Liver (tissue), 9 donors: ENCODE measurements around the gene HTT-AS. TPM values are rescaled to one million over a fixed set of nuclear protein-coding genes. Genes with fewer than 3 reads are reported as not detected.

Experiments used
- DNase-seq: peaks from one replicate; pipeline ENCODE4 v3.0.0-alpha.2; 2017; ENCODE audit warnings: low spot score
- H3K27ac ChIP-seq, 2 donors: one replicate each; pipeline ENCODE4 v1.7.0; 2013; ENCODE audit warnings: inconsistent platforms in 2 of 2, low read length in 2 of 2, control low read depth in 1 of 2, low read depth in 1 of 2, mild to moderate bottlenecking in 1 of 2
- H3K27me3 ChIP-seq, 4 donors: one replicate each; pipeline versions ENCODE4 v1.6.1 to v1.7.0; 2013; ENCODE audit warnings: low read length in 3 of 4, inconsistent platforms in 1 of 4, mild to moderate bottlenecking in 1 of 4, moderate library complexity in 1 of 4; ENCODE audit not compliant: control insufficient read depth in 4 of 4, insufficient read depth in 4 of 4
- H3K36me3 ChIP-seq, 4 donors: one replicate each; pipeline versions ENCODE4 v1.6.1 to v1.7.0; 2013; ENCODE audit warnings: low read length in 3 of 4, mild to moderate bottlenecking in 3 of 4, low read depth in 1 of 4, moderate library complexity in 1 of 4; ENCODE audit not compliant: control insufficient read depth in 4 of 4, insufficient read depth in 3 of 4
- H3K4me1 ChIP-seq, 4 donors: one replicate each; pipeline versions ENCODE4 v1.6.1 to v1.7.0; 2013; ENCODE audit warnings: low read length in 3 of 4, mild to moderate bottlenecking in 3 of 4, moderate library complexity in 1 of 4; ENCODE audit not compliant: control insufficient read depth in 4 of 4, insufficient read depth in 4 of 4
- H3K4me3 ChIP-seq, 3 donors: one replicate each; pipeline versions ENCODE4 v1.6.1 to v1.7.0; 2013; ENCODE audit warnings: low read length in 3 of 3, control low read depth in 1 of 3, low read depth in 1 of 3, mild to moderate bottlenecking in 1 of 3
- H3K9ac ChIP-seq, 2 donors: one replicate each; pipeline ENCODE4 v1.7.0; 2013; ENCODE audit warnings: low read length in 2 of 2, mild to moderate bottlenecking in 2 of 2, moderate library complexity in 2 of 2, control low read depth in 1 of 2, low read depth in 1 of 2
- H3K9me3 ChIP-seq, 4 donors: one replicate each; pipeline versions ENCODE4 v1.6.1 to v1.7.0; 2013; ENCODE audit warnings: low read length in 3 of 4; ENCODE audit not compliant: control insufficient read depth in 4 of 4
- EGR1 ChIP-seq, 2 donors: IDR thresholded peaks; 2 replicates each; pipeline ENCODE4 v1.6.1; 2016 to 2018; ENCODE audit warnings: antibody characterized with exemption in 2 of 2, low read depth in 2 of 2
- GABPA ChIP-seq, 2 donors: IDR thresholded peaks in 1 of 2; conservative IDR thresholded peaks in 1 of 2; 2 replicates each; pipeline ENCODE4 v1.6.1; 2016; ENCODE audit warnings: antibody characterized with exemption in 2 of 2, mild to moderate bottlenecking in 1 of 2, moderate library complexity in 1 of 2
- HNF4G ChIP-seq: IDR thresholded peaks from 2 replicates; pipeline ENCODE4 v1.6.1; 2016; ENCODE audit warnings: antibody characterized with exemption
- JUND ChIP-seq, 2 donors: IDR thresholded peaks; 2 replicates each; pipeline ENCODE4 v1.6.1; 2016; ENCODE audit warnings: antibody characterized with exemption in 2 of 2
- MAX ChIP-seq: IDR thresholded peaks from 2 replicates; pipeline ENCODE4 v1.6.1; 2016; ENCODE audit warnings: antibody characterized with exemption
- NR2F2 ChIP-seq: IDR thresholded peaks from 2 replicates; pipeline ENCODE4 v1.6.1; 2016; ENCODE audit warnings: antibody characterized with exemption
- REST ChIP-seq: IDR thresholded peaks from 2 replicates; pipeline ENCODE4 v1.6.1; 2016; ENCODE audit warnings: antibody characterized with exemption, mild to moderate bottlenecking
- SP1 ChIP-seq: IDR thresholded peaks from 2 replicates; pipeline ENCODE4 v1.6.1; 2018; ENCODE audit warnings: antibody characterized with exemption, mild to moderate bottlenecking
- TAF1 ChIP-seq: conservative IDR thresholded peaks from 2 replicates; pipeline ENCODE4 v1.6.1; 2016; ENCODE audit warnings: antibody characterized with exemption, mild to moderate bottlenecking
- YY1 ChIP-seq: IDR thresholded peaks from 2 replicates; pipeline ENCODE4 v1.6.1; 2016; ENCODE audit warnings: antibody characterized with exemption, mild to moderate bottlenecking
- WGBS: extraction: QIAGEN DNeasy Blood & Tissue Kit; methylation state at CpG from one replicate; pipeline ENCODE4 v1.1.7; 2013; 5-methylcytosine and 5-hydroxymethylcytosine counted together
- polyA plus RNA-seq, 2 donors: library from polyadenylated mRNA; stranded (reverse) in 1 of 2; unstranded in 1 of 2; fragments of 200-250 nt in 1 of 2; fragments of >200 nt in 1 of 2; fragmentation: Nextera tagmentation in 1 of 2; extraction: Ambion mirVana in 1 of 2; gene quantifications; one replicate each; pipeline versions ENCODE4 v1.2.1 to v1.2.3, GENCODE V29; 2013 to 2015
- total RNA-seq, 2 donors: library from RNA; depleted of rRNA; stranded (reverse); fragments of >200 nt; gene quantifications; one replicate each; pipeline ENCODE4 v1.2.3, GENCODE V29; 2014
- TF ChIP-seq, protein P1 (sequence below): IDR thresholded peaks from 2 replicates; pipeline ENCODE4 v1.6.1; 2016; ENCODE audit warnings: antibody characterized with exemption
- TF ChIP-seq, protein P2 (sequence below): fragments of 150-350 bp; IDR thresholded peaks from 2 replicates; pipeline ENCODE4 v1.5.1; 2017; ENCODE audit warnings: improper control_type of control experiment, low read depth, low read length; ENCODE audit not compliant: missing input control
- donor health status: healthy.
- donor health status: healthy.
- donor health status: healthy.
- donor health status: healthy.
- donor health status: healthy.

HTT-AS gene
- total and polyA plus RNA-seq, 4 donors = not detected

DNA sequence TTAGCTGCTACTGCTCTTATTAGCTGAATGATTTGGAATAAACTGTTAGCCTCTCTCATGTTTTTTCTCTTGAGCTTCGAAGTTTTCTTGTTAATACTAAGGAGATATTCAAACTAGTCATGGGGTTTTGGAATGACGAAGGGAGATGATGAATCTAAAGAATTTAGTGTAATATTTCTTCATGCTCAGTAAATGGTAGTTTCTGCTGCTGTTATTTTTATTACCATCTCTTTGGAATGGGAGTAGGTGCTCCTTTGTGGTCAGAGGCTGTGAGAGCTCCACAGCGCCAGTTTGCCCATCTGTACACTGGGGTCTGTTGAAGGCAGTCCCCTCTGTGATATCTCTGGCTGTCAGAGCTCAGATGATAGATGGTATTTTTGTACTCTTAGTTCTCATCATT lies 33.9 kb upstream of the HTT-AS start:
- Histone ChIP-seq H3K9ac (no peak overlapping the region), H3K4me3 (no peak overlapping the region), H3K4me1 (peaks cover 0 to 4% (median 0%) of the 10 kb centered on the region in 4 donors), H3K9me3 (no peaks in the 10 kb centered on the region), H3K27me3 (no peaks in the 10 kb centered on the region), H3K36me3 (peaks cover 0 to 40% (median 26%) of the 10 kb centered on the region in 4 donors), H3K27ac (peak overlapping the region; percentile 9 to 17)
- TF ChIP-seq, protein P1, sequence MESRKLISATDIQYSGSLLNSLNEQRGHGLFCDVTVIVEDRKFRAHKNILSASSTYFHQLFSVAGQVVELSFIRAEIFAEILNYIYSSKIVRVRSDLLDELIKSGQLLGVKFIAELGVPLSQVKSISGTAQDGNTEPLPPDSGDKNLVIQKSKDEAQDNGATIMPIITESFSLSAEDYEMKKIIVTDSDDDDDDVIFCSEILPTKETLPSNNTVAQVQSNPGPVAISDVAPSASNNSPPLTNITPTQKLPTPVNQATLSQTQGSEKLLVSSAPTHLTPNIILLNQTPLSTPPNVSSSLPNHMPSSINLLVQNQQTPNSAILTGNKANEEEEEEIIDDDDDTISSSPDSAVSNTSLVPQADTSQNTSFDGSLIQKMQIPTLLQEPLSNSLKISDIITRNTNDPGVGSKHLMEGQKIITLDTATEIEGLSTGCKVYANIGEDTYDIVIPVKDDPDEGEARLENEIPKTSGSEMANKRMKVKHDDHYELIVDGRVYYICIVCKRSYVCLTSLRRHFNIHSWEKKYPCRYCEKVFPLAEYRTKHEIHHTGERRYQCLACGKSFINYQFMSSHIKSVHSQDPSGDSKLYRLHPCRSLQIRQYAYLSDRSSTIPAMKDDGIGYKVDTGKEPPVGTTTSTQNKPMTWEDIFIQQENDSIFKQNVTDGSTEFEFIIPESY = no peak
- TF ChIP-seq YY1 (no peak), REST (no peak), HNF4G (no peak), GABPA (IDR thresholded peaks at IDR 0.05 in 1 of 2, conservative IDR thresholded peaks at IDR 0.05 in 1 of 2) (no peak), TAF1 (no peak)
- TF ChIP-seq, protein P2, sequence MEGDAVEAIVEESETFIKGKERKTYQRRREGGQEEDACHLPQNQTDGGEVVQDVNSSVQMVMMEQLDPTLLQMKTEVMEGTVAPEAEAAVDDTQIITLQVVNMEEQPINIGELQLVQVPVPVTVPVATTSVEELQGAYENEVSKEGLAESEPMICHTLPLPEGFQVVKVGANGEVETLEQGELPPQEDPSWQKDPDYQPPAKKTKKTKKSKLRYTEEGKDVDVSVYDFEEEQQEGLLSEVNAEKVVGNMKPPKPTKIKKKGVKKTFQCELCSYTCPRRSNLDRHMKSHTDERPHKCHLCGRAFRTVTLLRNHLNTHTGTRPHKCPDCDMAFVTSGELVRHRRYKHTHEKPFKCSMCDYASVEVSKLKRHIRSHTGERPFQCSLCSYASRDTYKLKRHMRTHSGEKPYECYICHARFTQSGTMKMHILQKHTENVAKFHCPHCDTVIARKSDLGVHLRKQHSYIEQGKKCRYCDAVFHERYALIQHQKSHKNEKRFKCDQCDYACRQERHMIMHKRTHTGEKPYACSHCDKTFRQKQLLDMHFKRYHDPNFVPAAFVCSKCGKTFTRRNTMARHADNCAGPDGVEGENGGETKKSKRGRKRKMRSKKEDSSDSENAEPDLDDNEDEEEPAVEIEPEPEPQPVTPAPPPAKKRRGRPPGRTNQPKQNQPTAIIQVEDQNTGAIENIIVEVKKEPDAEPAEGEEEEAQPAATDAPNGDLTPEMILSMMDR = no peak
- no peak for DNase-seq
- WGBS = 83% methylated on average over 3 of the region's 3 CpGs

DNA sequence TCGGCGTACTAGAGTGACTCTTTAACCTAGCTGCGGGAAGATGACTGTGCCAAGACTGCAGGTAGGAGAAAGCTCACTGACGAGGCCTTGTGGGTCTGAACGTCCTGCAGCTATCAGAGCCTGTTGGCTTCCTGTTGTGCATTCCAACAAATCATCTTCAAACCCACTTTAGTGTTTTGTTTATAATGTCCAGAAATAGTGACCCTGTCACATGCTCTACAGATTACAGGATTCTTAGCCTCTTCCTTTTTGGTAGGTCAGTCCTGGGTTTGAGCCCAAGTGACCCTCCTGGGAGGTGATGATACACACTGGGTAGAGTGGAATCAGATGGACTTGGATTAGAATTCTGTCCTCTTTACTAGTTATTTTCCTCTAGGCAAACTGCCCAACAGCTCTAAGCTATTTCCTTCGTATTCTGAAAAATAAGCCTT lies 33.4 kb upstream of the HTT-AS start:
- H3K9me3 ChIP-seq = no peaks in the 10 kb centered on the region
- peaks cover 0 to 4% (median 0%) of the 10 kb centered on the region in 4 donors for H3K4me1 ChIP-seq
- DNase-seq = no peak
- peak overlapping the region; percentile 9 to 60 for H3K27ac ChIP-seq
- no peak overlapping the region for H3K4me3 ChIP-seq
- no peak overlapping the region for H3K9ac ChIP-seq
- 78% methylated on average over 6 of the region's 6 CpGs for WGBS
- peaks cover 0 to 37% (median 25%) of the 10 kb centered on the region in 4 donors for H3K36me3 ChIP-seq
- no peaks in the 10 kb centered on the region for H3K27me3 ChIP-seq
- TF ChIP-seq NR2F2 (peak; percentile 20), HNF4G (no peak), JUND (IDR thresholded peaks at IDR 0.05) (no peak), MAX (no peak), REST (no peak), SP1 (no peak), EGR1 (IDR thresholded peaks at IDR 0.05; ENCODE audit: low read depth in 2 of 2) (no peak)
- TF ChIP-seq, protein P1 = no peak
